SK-N-SH treated with all-trans-retinoic acid at 6 μM for 48 hours (cell line): ENCODE data around the gene APOO.

Experiments used
- ARNTL ChIP-seq: fragments of 450-650 bp; formaldehyde crosslinking; IDR thresholded peaks from 2 replicates; pipeline ENCODE4 v1.5.0; 2020; ENCODE audit warnings: low read depth, mild to moderate bottlenecking, moderate library complexity, borderline replicate concordance
- GLIS3 ChIP-seq: fragments of 250-450 bp; sonication (Bioruptor Pico); IDR thresholded peaks from 2 replicates; pipeline ENCODE4 v1.5.0; 2020; ENCODE audit warnings: mild to moderate bottlenecking, moderate library complexity
- ZFP30 ChIP-seq: fragments of 450-650 bp; formaldehyde crosslinking; IDR thresholded peaks from 2 replicates; pipeline ENCODE4 v1.5.0; 2022; ENCODE audit warnings: mild to moderate bottlenecking, moderate library complexity
- ZNF70 ChIP-seq: fragments of 450-650 bp; formaldehyde crosslinking; IDR thresholded peaks from 2 replicates; pipeline ENCODE4 v1.5.0; 2020; ENCODE audit warnings: mild to moderate bottlenecking, moderate library complexity

- TF ChIP-seq ZNF70 (CRISPR knock-in tag) (no peak), ARNTL (CRISPR knock-in tag) (no peak), GLIS3 (CRISPR knock-in tag) (no peak), ZFP30 (CRISPR knock-in tag) (no peak)
Measured at GRCh38 chrX:23826216-23826615, 81.5 kb downstream of the APOO start.
